GM18858 (cell line): ENCODE measurements around the gene POU2AF3.

ENCODE experiments used
- ATAC-seq: cut with Tn5 transposase; IDR thresholded peaks from one replicate; pipeline ENCODE4 v1.9.1; 2021; ENCODE audit not compliant: unreplicated experiment

The POU2AF3 gene

DNA sequence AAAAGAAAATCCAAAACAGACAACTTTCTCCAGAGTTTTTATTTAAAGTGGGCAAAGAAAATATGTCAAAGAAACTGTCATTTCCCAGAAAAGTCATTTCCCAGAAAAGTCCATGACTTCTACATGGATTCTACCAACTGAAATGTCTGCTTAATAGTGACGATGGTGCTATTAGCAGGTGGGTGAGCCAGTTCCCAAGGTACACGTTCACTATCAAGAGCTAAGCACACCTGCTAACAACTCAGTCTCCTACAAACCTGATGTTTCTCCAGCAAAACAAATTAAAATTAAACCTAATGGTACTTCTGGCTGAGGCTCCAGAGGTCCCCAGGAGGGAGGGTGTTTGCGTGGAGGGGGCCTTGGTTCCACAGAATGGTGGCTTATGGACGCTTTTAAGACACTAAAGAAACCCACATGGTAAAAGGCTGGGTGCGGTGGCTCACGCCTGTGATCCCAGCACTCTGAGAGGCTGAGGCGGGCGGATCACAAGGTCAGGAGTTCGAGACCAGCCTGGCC, 53.9 kb downstream of the POU2AF3 start:
- ATAC-seq: no peak

DNA sequence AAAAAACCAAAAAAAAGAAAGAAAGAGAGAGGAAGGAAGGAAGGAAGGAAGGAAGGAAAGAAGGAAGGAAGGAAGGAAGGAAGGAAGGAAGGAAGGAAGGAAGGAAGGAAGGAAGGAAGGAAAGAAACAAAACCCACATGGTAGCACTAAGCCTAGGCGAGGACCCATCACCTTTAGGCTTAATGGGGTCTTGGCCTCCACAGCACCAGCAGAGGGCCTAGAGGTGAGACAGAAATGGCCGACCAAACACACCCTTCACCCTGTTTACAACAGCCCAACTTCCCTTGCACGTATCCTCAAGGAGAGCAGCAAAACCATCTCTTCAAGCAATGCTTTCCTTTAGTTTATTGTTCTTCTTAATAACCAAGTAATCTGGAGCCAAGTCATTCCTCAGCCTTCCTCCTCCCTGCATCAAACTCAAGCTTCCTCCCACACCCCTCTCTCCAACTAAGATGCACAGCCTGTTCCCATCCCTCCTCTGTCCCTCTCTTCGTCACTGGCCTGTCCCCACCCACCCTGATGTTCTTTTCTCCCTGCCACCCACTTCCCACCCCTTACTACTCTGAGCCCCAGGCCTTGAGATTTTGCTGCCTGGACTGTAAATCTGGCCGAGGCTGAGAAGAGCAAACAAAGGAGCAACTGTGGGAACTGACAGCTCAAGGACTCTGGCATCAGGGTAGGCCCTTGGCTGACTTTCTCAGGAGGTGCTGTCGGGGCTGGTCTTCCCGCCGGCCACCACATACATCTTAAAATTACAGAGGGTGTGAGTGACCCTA, 54.8 kb downstream of the POU2AF3 start:
- no peak for ATAC-seq

DNA sequence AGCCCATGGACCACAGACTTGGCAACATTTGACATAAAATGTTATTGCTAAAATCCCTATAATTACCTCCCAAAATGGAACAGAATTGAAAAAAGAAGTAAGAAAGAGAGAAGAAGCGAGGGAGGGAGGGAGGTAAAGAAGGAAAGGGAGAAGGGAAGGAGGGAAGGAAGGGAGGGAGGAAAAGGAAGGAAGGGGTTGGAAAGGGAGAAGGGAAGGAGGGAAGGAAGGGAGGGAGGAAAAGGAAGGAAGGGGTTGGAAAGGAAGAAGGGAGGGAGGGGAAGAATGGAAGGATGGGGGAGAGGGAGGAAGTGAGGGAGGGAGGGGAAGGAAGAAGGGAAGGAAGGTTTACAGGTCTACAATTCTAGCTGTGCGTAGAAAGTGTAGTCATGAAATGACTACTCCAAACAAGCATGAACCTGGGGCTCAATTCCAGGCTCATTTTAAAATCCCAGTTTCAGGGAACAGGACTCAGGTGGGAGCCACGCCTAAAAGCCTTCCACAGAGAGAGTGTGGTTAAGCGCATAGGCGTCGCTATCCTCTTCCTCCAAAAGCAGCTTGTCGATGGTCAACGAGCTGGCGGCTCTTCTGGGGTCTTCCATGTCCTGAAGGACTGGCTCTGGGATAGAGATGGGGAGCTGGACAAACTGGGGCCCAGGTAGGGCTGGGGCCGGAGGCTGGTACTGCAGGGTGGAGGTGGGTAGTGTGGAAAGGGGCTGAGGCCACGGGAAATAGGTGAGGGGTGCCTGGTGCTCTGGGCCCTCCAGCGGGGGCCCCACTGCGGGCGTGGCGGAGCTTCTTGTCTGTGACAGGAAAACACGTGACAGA, 55.6 kb downstream of the POU2AF3 start:
- no peak for ATAC-seq

DNA sequence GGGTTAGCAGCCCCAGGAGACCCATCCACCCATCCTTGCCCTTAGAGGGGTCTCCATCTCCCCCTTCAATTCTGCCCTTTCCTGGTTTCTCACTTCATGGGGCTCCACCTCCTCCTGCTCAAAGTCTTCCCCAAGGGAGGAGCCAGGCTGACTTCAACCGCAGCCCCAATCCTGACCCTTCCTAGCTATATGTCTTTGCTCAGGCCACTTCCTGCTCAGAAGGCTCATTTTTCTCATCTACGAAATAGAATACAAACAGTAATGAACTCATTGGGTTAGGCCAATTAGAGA, 56.2 kb downstream of the POU2AF3 start:
- ATAC-seq: no peak

DNA sequence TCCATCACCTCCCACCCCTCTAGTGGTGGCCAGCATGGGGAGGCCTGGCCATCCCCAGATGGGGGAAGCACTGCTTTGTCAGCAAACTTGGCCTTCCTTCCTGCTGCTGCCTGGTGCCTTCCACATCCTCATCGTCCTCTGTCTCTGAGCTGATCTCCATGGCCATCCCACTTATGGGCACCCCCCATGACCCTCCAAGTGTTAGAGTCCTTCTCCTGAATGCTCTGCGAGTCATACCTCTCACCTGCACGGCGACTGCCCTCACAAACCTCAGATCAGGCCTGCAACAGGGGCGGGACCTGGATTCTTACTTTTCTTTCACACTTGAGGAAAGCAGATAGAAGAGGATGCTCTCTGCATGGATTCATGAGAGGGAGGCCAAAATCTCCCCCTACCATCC, 56.8 kb downstream of the POU2AF3 start:
- ATAC-seq: no peak

DNA sequence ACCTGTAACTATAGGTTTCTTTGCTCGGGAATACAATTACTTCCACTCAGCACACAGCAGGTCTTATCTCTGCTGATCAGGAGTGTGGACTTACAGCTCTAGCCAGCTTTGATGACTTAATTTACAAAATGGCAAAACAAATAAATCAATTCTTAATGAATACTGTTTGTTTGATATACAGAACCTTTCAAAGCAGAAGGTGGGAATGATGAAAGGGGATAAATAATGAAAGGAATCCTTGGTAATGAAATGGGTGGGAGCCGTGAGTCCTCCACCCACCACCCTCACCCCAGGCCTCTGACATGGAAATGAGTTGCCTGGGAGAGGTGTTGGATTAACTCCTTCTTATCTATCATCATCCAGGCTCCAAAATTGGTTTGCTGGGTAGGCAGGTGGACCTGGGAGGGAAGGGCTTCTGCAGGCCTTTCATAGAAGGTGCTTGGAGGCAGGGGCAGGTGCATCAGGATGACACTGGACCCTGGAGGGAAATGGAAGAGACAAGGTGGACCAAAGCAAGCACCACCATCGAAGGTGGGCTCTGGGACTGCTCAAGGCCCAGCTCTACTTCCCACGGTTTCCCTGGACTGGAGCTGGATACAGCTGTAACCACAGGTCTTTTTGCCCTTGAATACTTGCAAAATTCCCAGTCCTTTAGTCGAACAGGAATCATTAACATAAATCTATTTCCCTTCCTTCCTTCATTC, 57.8 kb downstream of the POU2AF3 start:
- no peak for ATAC-seq

DNA sequence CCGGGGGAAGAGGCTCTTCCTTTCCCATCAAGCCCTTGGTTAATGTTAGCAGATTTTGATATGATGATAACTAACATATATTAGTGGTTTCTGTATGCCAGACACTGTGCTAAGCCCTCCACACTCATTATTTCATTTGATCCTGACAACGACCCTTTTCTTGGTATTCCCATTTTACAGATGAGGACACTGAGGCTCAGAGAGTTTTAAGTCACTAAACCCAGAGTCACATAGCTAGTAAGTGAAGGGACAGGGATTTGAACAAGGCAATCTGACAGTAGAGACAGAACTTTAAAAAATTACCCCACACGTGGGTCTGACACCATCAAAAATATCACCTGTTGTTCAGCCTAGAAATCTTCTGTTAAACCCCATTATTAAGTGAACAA, 58.3 kb downstream of the POU2AF3 start:
- ATAC-seq: no peak

DNA sequence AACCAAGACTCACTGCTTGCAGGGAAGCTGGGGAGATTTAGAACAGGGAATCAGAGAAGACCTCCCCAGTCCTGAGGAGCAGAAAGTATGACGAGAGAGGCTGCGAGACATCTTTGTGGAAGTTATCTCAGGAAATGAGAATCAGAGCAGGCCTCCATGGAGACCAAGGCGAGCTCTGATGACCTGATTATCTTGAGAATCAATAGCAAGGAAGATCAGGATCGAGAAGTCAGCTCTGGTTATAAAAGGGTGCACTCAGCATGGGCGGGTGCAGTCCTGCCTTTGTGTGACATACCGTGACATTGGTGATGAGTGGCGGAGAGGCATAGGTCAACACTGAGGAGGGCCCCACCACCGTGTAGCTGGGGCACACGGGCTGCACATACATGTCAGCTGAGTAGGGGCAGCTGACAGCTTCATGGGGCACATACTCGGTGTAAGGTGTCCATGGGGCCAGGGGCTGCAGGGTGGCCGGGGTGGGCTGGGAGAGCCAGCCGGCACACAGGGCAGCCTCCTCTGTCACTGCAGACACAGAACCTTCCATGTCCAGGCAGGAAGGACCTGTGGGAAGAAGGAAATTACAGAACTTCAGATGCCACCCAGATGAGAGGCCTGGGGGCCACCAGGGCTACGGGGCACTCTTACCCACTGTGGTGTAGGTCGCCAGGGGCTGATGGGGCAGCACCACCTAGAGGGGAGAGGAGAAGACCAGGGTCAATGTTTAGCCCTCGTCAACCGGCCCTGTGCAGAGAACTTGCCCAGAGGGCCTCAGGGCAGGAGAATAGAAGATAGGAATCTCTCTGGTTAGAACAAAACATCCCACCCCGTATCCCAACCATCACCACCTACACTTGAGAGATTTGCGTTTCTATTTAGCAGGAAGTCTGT, 59.0 kb downstream of the POU2AF3 start:
- no peak for ATAC-seq
